Right ventricle myocardium inferior (tissue), 1 donor: Measurements from ENCODE around the gene FOXP1. TPM values are rescaled to one million over a fixed set of nuclear protein-coding genes. Genes with fewer than 3 reads are reported as not detected.

Source experiments
- ATAC-seq: fragments of 200-7000 bp; cut with Tn5 transposase; one replicate; pipeline ENCODE4 v1.9.1; 2020; ENCODE audit warnings: mild to moderate bottlenecking, moderate library complexity
- DNase-seq: peaks from one replicate; pipeline ENCODE4 v3.0.0; 2021; ENCODE audit errors: missing footprints
- intact Hi-C: fragments of 100-400 bp; cut with DNase I; formaldehyde crosslinking; loops from one replicate; pipeline ENCODE4 v1.11.0; 2022
- total RNA-seq: library from RNA; stranded (reverse); fragmentation: NEBNext Ultra II Directional; extraction: Animal tissue kit (Norgen Biotek cat#: 25700); gene quantifications from one replicate; pipeline ENCODE4 v1.2.1, GENCODE V29; 2021
- donor health status: DM: no; HTN: yes; CAD: no; lungs with severe emphysema.

The FOXP1 gene
- total RNA-seq, 1 donor from 2014 or later: 38.5 TPM

DNA sequence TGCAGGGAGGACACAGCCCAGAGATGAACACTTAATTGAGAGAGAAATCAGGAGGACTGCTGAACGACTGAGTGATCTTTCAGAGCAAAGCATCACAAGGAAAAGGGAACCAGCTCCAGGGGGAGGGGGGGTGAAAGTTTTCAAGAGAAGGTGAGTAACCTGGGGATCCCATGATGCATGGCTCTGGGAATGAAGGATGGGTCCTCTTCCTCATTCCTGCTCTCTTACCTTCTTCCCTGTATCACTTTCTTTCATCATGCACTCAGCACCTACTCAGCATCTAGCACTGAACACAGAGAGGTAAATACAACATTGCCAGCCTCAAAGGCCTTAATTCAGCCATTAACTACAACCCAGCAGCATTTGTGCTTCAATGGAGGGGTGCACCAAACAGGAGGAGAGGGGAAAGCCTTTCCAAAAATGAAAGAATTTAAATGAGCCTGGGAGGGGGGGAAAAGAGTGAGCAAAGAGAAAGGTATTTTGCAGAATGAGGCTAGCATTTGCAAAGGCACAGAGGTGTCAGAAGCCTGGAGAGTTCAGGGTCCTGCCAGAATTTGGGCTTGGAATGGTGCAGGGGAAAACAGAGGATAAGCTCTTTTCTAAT, 427.4 kb downstream of the FOXP1 start:
- ATAC-seq (no peak), DNase-seq (no peak)
- intact Hi-C loops: no loop called here

DNA sequence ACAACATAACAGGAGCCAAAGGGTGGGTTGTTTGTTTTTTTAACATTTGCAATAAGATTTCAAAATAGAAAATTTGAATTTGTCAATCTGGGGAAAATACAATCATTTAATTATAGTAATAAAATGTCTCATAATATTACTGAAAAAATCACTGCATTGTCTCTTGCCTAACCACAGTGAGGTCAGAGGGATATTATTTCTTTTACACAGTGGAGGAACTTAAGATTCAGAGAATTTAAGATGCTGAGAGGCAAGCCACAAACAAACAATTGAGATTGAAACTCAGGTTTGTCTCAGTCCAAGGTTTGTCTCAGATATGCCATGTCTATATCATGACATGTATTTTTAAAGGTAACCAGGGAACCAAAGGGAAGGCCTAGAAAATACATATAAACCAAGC, 428.7 kb downstream of the FOXP1 start:
- DNase-seq: no peak
- no peak for ATAC-seq
- intact Hi-C loops: no loop called here

DNA sequence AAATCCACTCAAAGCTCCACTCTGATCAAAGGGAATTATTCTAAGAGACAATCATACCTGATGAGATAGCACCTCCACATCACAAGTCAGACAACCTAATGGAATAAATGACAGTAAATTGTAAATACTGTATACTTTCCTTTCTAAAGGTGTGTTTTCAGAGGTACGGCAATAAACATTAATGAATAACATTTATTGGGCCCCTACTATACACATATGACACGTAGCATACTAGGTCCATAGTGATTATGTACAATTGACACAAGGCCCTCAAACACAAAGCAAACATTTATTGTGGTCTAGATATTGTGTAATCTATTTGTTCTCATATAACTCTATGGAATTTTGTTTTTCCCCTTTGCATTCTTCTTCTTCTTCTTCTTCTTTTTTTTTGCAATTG, 429.8 kb downstream of the FOXP1 start:
- DNase-seq (no peak), ATAC-seq (no peak)
- intact Hi-C loops: no loop called here

DNA sequence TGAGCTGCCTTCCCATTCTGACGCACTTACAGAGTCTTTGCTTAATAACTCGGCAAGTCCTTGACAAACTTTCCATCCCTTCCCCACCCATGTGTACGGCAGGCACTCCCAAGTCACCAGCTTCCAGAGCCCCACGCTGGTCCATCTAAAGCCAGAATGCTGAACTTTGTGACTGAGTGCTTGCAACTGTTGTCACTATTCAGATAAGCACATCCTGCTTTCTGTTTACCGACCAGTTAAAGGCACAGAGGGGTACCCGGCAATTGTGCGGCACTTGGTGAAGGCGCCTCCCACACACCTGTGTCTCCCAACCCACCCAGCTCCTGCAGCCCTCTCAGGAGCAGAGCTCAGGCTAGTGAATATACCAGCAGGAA, 430.6 kb downstream of the FOXP1 start:
- intact Hi-C loops: no loop called here
- DNase-seq (no peak), ATAC-seq (no peak)

DNA sequence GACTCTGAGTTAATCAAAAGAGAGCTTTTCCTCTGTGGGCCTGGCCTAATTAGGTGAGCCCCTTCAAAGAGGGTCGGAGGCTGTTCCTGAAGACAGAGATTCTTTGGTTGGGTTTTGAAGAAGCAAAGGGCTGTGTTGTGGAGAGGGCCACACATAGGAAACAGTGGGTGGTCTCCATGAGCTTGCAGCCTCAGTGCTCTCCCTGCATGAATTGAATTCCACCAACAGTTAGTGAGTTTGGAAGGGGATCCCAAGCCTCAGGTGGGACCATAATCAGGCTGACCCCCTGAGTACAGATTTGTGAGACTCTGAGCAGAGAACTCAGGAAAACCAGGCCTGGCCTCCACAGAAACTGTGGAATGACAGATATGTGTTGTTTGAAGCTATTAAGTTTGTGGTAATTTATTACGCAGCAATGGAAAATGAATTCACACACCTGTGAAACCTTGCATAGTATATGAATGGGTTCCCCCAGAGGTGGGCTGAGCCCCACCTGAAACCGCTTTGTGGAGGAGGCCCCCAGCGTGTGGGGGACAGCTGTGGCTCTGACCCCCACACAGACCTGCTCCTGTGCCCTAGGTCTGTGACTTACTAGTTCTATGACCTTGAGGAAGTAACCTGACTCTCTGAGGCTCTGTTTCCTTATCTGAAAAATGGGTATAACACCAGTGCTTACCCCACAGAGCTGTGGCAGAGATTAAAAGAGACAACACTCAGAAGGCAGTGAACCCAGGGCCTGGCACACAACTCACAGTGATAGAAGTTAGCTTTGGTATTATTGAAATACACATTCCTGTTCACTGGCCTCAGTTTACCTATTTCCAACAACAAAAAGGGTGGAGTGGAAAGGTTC, 431.3 kb downstream of the FOXP1 start:
- no peak for DNase-seq
- intact Hi-C loops: no loop called here
- no peak for ATAC-seq

DNA sequence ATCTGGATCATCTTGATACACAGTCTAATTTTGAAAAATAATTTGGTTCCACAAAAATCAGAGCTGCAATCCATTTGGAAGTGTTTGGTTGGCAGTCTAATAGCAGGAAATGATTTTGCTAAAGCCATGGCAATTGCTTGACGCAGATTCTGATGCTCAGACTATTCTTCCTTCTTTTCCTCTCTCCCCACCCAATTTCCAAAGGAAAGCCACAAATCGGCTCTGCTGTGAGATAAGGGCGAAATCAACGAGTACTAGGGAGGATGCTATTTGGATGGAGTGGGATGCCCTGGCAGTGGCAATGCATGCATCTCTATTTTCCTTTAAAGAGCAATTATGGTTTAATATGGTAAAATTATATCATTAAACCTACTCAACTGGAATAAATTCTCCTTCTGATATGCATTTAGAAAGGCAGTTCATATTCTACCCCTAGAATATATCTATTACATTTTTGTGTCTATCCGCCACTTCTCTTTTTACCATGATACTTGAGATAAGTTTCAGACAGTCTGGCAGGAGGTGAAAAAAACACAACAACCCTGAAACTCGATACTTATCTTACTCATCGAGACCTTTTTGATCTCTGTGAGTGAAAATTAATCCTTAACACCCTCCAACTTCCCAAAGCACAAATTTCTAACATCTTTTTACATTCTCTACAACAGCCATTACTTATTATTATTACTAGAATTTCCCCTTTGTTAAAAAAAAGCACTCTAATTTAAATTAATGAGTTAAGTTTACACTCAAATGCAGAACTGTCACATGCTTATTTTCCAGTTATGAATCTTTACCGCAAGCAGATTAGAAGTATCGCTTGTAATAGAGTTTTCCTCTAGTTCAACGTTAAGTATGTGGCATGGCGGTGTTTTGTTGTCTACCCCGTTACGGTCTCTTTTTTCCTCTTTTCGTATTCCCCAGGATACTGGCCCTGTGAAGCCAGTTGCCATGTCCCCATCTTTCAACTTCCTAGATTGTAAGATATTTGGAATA, 433.3 kb downstream of the FOXP1 start:
- intact Hi-C loops: no loop called here
- DNase-seq: no peak
- ATAC-seq: no peak

DNA sequence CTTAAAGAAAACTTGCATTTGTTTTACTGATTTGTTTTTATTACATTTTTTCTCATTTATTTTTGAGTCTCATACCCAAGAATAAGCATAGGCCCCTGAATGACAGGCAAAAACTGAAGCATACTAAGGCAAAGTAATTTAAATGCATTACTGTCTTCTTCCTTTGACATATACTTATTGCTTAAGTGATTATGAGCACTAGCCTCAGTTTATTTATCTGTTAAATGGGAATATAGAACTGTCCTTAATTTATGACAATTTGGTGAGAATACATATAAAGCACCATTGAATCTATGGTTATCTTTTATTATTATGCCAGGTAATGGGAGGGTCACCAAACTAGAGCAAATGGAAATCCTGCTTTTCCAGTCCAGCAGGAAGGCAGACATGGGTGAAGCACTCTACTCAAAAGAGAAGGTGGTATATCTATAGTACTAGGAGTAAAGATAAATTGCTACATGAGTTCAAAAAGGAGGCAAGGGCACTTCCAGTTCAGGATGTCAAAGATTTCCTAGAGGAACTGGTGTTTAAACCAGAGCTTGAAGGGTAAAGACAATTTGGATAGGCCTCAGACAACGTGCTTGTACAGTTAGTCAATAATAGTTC, 435.0 kb downstream of the FOXP1 start:
- ATAC-seq: no peak
- no peak for DNase-seq
- intact Hi-C loops: no loop called here

DNA sequence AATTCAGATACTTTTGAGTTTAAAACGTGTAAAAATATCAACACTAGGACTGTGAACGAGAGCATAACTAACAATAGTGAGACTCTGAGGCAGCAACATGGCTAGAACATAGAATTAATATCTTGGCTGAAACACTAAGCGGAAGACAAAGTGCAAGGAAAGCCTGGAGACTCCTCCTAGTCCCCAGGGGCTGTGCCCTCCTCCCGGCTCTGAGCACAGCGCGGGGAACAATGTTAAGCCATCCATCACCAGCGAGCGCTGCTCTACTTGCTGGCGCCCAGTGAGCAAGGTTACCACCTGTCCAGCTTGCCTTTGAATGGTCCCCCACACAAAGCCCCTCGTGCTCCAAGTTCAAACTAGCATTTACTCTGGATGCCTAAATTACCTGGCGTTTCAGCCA, 436.9 kb downstream of the FOXP1 start:
- ATAC-seq: no peak
- no peak for DNase-seq
- intact Hi-C loops: no loop called here

DNA sequence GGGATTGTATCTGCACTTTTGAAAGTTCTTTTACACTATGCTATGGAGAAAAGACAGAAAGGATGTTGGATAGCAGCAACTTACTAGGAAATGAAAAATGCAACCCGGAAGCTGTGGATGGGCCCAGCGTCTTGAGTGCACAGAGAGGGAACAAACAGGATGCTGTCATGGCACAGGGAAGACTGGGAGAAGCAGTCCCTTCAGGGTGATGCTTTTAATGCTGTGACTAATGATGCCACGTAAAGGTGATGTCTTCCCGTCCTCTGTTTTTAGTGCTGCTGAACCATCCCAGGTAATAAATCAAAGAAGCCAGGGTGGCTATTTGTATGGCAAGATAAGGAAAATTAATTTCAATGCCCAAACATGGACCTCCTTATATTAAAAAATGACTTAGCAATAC, 437.6 kb downstream of the FOXP1 start:
- ATAC-seq (no peak), DNase-seq (no peak)
- intact Hi-C loops: no loop called here

DNA sequence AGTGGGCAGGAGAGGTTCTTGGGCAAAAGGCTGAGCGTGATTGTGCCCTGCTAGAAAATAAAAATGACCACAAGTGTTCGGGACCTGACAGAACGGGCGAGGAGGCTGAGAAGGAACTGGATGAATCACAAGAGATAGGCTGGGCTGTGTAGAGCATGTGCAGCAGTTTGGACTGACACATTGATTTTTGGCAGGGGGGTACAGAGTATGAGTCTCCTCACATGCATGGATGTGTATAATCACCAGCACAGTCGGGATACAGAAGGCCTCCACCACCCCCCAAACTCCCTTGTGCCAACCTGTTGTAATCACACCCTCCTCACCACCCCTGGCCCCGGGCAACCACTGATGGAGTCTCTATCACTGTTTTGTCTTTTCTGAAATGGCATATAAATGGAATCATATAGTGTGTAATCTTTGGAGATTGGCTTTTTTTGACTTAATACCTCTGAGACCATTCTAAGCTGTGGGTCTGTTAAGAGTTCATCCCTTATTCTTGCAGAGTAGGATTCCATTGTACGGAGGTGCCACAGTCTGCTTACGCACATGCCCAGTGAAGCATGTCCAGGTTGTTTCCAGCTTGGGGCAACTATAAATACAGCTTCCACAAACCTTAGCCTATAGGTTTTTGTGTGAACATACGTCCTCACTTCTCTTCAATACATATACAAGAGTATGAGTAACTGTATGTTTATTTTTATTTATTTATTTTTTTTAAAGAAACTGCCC, 438.8 kb downstream of the FOXP1 start:
- intact Hi-C loops: no loop called here
- ATAC-seq: no peak
- no peak for DNase-seq

DNA sequence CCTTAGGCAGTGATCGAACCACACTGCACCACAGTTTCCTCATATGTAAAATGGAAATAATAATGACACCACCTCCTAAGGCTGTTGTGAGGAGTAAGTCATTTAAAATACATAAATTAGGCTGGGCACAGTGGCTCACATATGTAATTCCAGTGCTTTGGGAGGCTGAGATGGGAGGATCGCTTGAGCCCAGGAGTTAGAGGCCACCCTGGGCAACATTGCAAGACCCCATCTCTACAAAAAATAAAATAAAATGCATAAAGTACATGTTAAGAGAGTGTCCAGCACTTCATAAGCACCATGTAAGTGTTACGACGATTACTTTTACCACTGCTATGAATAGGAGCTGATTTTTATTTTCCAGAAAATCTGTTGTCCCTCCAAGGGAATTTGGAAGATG, 440.0 kb downstream of the FOXP1 start:
- intact Hi-C loops: no loop called here
- DNase-seq (no peak), ATAC-seq (no peak)

DNA sequence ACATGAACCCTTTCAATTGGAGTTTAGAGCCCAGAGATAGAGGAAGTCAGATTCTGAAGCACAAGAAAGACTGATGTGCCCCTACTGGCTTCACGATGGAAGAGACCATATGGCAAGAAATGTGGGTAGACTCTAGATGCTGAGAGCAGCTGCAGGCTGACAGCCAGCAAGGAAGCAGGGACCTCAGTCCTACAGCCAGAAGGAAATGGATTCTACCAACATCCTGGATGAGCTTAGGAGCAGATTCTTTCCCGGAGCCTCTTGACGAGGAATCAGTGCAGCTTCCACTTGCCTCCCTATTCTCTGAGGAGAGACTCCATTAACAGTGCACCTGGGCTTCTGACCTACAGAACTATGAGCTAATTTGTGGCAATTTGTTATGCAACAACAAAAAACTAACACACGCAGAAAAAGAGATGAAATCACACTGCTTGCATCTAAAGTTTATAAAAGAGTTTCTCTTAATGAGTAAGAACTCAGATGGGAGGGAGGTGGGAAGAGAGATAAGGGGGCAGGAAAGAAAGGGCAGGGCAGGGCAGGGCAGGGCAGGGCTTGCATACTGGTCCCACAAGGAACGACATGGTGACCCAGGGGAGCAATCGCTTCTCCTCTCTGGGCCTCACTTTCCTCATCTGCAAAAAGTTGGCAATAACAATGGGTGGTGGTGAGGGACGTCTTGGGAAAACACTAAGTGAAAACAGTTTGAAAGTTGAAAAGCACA, 440.9 kb downstream of the FOXP1 start:
- DNase-seq (no peak), ATAC-seq (no peak)
- intact Hi-C loops: no loop called here

DNA sequence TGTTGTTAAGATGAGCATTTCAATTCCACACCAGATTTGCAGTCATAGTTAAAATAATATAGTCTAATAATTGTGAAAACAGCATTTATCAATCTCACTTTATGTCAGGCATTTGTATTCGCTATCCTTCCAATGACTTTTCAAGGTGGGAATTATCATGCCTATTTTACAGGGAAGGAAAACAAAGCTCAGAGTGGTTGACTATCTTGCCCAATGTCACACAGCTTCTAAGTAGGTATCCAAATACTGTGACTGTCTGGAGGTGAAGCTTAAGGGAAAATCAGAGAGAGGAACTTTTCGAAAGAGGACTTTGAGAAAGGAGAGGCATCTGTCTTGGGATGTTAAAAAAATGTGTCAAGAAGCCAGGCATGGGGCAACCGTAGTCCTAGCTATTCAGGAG, 443.1 kb downstream of the FOXP1 start:
- no peak for ATAC-seq
- DNase-seq: no peak
- intact Hi-C loops: no loop called here

DNA sequence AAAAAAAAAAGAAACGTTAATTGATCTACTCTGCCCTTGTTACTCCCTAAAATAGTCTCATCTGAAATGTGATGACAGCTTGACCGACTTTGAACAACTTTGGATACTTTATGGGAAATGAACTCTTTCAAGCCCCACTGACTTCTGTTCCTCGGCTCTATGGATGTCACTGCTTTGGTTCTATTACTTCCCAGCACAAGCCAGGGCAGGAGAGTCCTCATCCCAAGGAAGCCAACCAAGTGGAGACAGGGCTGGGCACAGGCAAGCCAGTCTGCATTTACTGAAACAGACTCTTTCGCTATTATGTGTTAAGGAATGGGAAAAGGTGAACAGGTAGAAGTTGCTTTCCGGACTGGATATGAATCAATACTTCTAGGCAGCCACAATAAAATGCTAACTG, 444.0 kb downstream of the FOXP1 start:
- intact Hi-C loops: no loop called here
- ATAC-seq: no peak
- no peak for DNase-seq

DNA sequence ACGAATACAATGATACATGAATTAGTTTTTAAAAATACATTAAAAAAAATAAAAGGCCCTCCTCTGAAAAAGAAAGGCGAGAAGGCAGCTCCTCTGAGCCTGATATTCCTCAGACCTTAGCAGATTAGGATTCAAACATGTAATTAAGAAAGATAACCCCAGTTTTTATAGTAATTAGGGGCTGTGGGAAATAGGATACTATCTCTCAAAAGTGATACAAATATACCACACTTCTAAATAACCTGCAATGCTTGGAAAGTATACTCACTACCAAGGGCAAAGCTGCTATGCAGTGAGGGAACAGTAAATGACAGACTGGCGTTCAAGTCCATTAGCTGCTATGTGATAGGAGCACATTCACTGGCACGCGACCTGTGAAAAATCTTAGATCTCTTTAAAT, 445.1 kb downstream of the FOXP1 start:
- DNase-seq: no peak
- intact Hi-C loops: no loop called here
- ATAC-seq: no peak

DNA sequence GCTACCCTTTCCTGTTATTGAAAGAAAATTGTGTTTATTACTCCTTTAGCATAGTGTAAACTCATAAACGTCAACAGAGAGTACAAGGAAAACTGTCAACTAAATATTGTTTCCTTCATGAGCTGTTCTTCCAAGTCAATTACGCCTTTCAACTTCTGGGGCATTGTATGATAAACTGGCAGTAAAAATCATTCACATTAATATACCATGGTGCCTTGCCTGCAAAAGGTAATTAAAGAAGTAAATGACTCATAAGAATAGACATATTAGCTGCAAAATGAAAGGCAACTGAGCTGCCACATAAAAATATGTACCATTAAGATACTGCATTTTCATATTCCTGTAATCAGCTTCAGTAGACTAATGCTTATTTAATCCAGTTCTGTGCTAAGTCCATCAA, 447.3 kb downstream of the FOXP1 start:
- no peak for ATAC-seq
- DNase-seq: no peak
- intact Hi-C loops: no loop called here

DNA sequence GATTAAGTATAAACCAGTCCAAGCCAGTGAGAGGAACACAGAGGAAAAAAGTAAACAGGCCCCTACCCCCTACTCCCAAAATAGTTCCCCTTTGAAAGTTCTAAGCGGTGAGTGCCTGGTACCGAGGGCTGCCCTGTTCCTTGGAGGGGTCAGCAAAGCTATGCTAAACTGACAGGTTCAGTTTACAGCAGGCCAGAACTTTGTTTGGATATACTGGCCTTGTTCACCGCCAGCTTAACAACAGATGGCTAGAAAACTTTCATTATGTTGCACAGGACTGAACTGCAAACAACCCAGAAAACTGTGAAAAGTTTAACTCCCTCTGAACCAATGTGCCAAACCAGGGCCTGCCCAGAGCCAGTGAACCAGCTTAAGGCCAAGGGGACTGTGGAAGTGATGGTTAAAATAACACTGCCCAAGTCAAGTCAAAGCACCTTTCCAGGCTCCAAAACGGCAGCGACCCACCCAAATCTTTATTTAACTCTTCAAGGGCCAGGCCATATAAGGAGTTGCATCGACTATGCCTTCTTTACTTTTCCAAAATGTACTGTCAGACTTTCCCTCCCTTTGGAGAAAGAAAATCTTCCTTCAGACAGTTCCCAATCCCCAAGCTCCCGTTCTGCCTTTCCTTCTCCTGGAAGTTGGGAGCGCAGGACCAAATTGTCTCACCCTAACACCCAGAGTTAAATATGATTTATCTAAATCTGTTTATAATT, 448.0 kb downstream of the FOXP1 start:
- intact Hi-C loops: no loop called here
- ATAC-seq: no peak
- DNase-seq: no peak
